Measurements from ENCODE around the gene ECT2L.

ECT2L gene

DNA sequence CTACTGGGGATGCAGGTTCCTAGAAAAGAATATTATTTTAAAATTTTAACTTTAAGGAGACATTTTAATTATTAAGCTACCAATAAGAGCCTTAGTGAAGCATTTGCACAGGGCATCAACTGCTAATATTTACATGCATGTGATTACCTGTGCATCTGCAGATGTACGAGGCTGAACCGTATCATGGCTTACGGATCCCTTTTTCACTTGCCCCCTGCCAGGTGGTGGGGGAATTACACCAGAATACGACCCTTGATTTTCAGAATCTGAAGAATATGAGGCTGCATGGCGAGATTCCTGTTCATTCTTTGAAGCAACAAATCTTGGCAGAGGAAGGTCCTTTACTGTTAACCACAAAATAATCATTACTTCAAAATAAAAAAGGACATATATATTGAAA is 149.5 kb downstream of the ECT2L start:
- TF ChIP-seq, protein P1, sequence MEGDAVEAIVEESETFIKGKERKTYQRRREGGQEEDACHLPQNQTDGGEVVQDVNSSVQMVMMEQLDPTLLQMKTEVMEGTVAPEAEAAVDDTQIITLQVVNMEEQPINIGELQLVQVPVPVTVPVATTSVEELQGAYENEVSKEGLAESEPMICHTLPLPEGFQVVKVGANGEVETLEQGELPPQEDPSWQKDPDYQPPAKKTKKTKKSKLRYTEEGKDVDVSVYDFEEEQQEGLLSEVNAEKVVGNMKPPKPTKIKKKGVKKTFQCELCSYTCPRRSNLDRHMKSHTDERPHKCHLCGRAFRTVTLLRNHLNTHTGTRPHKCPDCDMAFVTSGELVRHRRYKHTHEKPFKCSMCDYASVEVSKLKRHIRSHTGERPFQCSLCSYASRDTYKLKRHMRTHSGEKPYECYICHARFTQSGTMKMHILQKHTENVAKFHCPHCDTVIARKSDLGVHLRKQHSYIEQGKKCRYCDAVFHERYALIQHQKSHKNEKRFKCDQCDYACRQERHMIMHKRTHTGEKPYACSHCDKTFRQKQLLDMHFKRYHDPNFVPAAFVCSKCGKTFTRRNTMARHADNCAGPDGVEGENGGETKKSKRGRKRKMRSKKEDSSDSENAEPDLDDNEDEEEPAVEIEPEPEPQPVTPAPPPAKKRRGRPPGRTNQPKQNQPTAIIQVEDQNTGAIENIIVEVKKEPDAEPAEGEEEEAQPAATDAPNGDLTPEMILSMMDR (IDR thresholded peaks at IDR 0.05; ENCODE audit: insufficient read depth, low read length), result no peak
- no peak for TF ChIP-seq REST (IDR thresholded peaks at IDR 0.05; ENCODE audit: insufficient replicate concordance, low read depth)
- no peak for TF ChIP-seq GABPA (IDR thresholded peaks at IDR 0.05; ENCODE audit: low read depth)
- TF ChIP-seq POLR2AphosphoS5 (IDR thresholded peaks at IDR 0.05; ENCODE audit: low read depth), result no peak
- TF ChIP-seq SPI1 (IDR thresholded peaks at IDR 0.05; ENCODE audit: borderline replicate concordance, low read depth), result no peak
- Histone ChIP-seq H3K27ac (replicated peaks) (no peak overlapping the region), H3K27me3 (ENCODE audit: insufficient read depth, poor library complexity, severe bottlenecking) (no peaks in the 10 kb centered on the region), H3K4me3 (replicated peaks; ENCODE audit: insufficient read depth, low read length) (no peak overlapping the region)
- no peak for DNase-seq (ENCODE audit: low read depth in 1 of 2, low spot score in 1 of 2)

DNA sequence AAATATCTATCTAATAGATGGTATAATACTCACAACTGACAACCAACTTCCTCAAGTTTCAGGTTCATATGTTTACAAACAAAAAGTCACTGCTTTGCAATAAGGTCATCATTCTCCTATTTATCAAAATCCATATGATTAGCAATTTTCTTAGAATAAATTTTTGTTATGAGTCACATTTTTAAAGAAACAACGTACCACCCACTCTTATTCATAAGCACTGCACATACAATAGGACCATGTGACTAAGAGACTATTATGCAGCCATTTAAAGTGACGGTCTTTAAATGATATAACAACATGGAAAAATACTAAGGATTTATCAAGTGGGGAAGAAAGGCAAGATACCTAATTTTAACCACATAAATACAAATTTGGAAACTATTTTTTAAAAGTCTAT is 152.1 kb downstream of the ECT2L start:
- DNase-seq (ENCODE audit: low read depth in 1 of 2, low spot score in 1 of 2), result no peak
- no peak overlapping the region for H3K4me3 ChIP-seq (replicated peaks; ENCODE audit: insufficient read depth, low read length)

GRCh38 chr6:138948546-138949179 is 152.8 kb downstream of the ECT2L start:
- Histone ChIP-seq H3K27ac (replicated peaks) (no peak overlapping the region), H3K27me3 (ENCODE audit: insufficient read depth, poor library complexity, severe bottlenecking) (no peaks in the 10 kb centered on the region), H3K4me3 (replicated peaks; ENCODE audit: insufficient read depth, low read length) (no peak overlapping the region)
- no peak for DNase-seq (ENCODE audit: low read depth in 1 of 2, low spot score in 1 of 2)
- TF ChIP-seq REST (IDR thresholded peaks at IDR 0.05; ENCODE audit: insufficient replicate concordance, low read depth), result no peak
- TF ChIP-seq, protein P1 (IDR thresholded peaks at IDR 0.05; ENCODE audit: insufficient read depth, low read length), result no peak
- TF ChIP-seq GABPA (IDR thresholded peaks at IDR 0.05; ENCODE audit: low read depth), result no peak
- TF ChIP-seq SPI1 (IDR thresholded peaks at IDR 0.05; ENCODE audit: borderline replicate concordance, low read depth), result no peak
- TF ChIP-seq POLR2AphosphoS5 (IDR thresholded peaks at IDR 0.05; ENCODE audit: low read depth), result no peak

More for the DNA sequence above, 152.1 kb downstream of the ECT2L start:
- no peak overlapping the region for H3K27ac ChIP-seq (replicated peaks)
- TF ChIP-seq SPI1 (IDR thresholded peaks at IDR 0.05; ENCODE audit: borderline replicate concordance, low read depth) (no peak), POLR2AphosphoS5 (IDR thresholded peaks at IDR 0.05; ENCODE audit: low read depth) (no peak), REST (IDR thresholded peaks at IDR 0.05; ENCODE audit: insufficient replicate concordance, low read depth) (no peak), GABPA (IDR thresholded peaks at IDR 0.05; ENCODE audit: low read depth) (no peak)
- TF ChIP-seq, protein P1 (IDR thresholded peaks at IDR 0.05; ENCODE audit: insufficient read depth, low read length), result no peak
- H3K27me3 ChIP-seq (ENCODE audit: insufficient read depth, poor library complexity, severe bottlenecking), result no peaks in the 10 kb centered on the region

All from HL-60 (cell line).